ENCODE data around the gene CUL3.

- TF ChIP-seq SIN3A (IDR thresholded peaks at IDR 0.05; ENCODE audit: borderline replicate concordance, insufficient read depth, low read length) (no peak), POLR2AphosphoS5 (IDR thresholded peaks at IDR 0.05; ENCODE audit: low read depth, low read length) (no peak), TAF1 (IDR thresholded peaks at IDR 0.05; ENCODE audit: borderline replicate concordance, insufficient read depth, low read length) (no peak), FOXP2 (optimal IDR thresholded peaks at IDR 0.05; ENCODE audit: borderline replicate concordance, extremely low read depth, extremely low read length, insufficient read depth) (no peak)
- TF ChIP-seq, protein P1, sequence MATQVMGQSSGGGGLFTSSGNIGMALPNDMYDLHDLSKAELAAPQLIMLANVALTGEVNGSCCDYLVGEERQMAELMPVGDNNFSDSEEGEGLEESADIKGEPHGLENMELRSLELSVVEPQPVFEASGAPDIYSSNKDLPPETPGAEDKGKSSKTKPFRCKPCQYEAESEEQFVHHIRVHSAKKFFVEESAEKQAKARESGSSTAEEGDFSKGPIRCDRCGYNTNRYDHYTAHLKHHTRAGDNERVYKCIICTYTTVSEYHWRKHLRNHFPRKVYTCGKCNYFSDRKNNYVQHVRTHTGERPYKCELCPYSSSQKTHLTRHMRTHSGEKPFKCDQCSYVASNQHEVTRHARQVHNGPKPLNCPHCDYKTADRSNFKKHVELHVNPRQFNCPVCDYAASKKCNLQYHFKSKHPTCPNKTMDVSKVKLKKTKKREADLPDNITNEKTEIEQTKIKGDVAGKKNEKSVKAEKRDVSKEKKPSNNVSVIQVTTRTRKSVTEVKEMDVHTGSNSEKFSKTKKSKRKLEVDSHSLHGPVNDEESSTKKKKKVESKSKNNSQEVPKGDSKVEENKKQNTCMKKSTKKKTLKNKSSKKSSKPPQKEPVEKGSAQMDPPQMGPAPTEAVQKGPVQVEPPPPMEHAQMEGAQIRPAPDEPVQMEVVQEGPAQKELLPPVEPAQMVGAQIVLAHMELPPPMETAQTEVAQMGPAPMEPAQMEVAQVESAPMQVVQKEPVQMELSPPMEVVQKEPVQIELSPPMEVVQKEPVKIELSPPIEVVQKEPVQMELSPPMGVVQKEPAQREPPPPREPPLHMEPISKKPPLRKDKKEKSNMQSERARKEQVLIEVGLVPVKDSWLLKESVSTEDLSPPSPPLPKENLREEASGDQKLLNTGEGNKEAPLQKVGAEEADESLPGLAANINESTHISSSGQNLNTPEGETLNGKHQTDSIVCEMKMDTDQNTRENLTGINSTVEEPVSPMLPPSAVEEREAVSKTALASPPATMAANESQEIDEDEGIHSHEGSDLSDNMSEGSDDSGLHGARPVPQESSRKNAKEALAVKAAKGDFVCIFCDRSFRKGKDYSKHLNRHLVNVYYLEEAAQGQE (IDR thresholded peaks at IDR 0.05; ENCODE audit: insufficient read depth in 1 of 2, low read depth in 2 of 2, low read length in 2 of 2), result no peak
These were observed 46.5 kb downstream of the CUL3 start for GRCh38 chr2:224538561-224539138.
